ENCODE results near the gene CMTM6.
"Not testable (repeated sequence)": the region's sequence is repeated elsewhere in the genome, so short reads cannot be mapped to it uniquely, and the experiment has no call there.

- not testable (repeated sequence) for TF ChIP-seq CTCF (IDR thresholded peaks at IDR 0.05; ENCODE audit: low read length); EZH2 (IDR thresholded peaks at IDR 0.05; ENCODE audit: borderline replicate concordance, low read length)
These were observed 37.9 kb downstream of the CMTM6 start for GRCh38 chr3:32464726-32465125.
